GM06990 (cell line): ENCODE measurements around the gene RIPK3.

Source experiments
- DNase-seq: peaks from one replicate; pipeline ENCODE4 v3.0.0-alpha.2; 2011; ENCODE audit not compliant: insufficient read length; ENCODE audit errors: extremely low read depth
- H3K27me3 ChIP-seq: replicated peaks from 2 replicates; pipeline ENCODE4 v1.6.0; 2011; ENCODE audit warnings: low read length; ENCODE audit not compliant: control insufficient read depth, insufficient read depth
- H3K36me3 ChIP-seq: 2 replicates; pipeline ENCODE4 v1.5.1; 2011; ENCODE audit warnings: low read length; ENCODE audit not compliant: control insufficient read depth, insufficient read depth
- H3K4me3 ChIP-seq: replicated peaks from 2 replicates; pipeline ENCODE4 v1.5.1; 2011; ENCODE audit warnings: low read depth, mild to moderate bottlenecking, control low read depth, low read length
- CTCF ChIP-seq: IDR thresholded peaks from 2 replicates; pipeline ENCODE4 v1.5.1; 2011; ENCODE audit warnings: low read length, control low read depth, mild to moderate bottlenecking, inconsistent platforms; ENCODE audit not compliant: insufficient read depth, poor library complexity, severe bottlenecking

RIPK3 gene

GRCh38 chr14:24384169-24384568, 44.4 kb upstream of the RIPK3 start:
- H3K36me3 ChIP-seq, result no peaks in the 10 kb centered on the region
- no peaks in the 10 kb centered on the region for H3K27me3 ChIP-seq
- no peak for TF ChIP-seq CTCF
- no peak overlapping the region for H3K4me3 ChIP-seq
- no peak for DNase-seq

GRCh38 chr14:24382064-24382371, 42.2 kb upstream of the RIPK3 start:
- Histone ChIP-seq H3K4me3 (no peak overlapping the region), H3K27me3 (no peaks in the 10 kb centered on the region), H3K36me3 (no peaks in the 10 kb centered on the region)
- TF ChIP-seq CTCF, result no peak
- DNase-seq, result no peak

GRCh38 chr14:24381363-24382063, 41.7 kb upstream of the RIPK3 start:
- TF ChIP-seq CTCF, result no peak
- Histone ChIP-seq H3K27me3 (no peaks in the 10 kb centered on the region), H3K4me3 (no peak overlapping the region), H3K36me3 (no peaks in the 10 kb centered on the region)
- DNase-seq, result no peak

DNA sequence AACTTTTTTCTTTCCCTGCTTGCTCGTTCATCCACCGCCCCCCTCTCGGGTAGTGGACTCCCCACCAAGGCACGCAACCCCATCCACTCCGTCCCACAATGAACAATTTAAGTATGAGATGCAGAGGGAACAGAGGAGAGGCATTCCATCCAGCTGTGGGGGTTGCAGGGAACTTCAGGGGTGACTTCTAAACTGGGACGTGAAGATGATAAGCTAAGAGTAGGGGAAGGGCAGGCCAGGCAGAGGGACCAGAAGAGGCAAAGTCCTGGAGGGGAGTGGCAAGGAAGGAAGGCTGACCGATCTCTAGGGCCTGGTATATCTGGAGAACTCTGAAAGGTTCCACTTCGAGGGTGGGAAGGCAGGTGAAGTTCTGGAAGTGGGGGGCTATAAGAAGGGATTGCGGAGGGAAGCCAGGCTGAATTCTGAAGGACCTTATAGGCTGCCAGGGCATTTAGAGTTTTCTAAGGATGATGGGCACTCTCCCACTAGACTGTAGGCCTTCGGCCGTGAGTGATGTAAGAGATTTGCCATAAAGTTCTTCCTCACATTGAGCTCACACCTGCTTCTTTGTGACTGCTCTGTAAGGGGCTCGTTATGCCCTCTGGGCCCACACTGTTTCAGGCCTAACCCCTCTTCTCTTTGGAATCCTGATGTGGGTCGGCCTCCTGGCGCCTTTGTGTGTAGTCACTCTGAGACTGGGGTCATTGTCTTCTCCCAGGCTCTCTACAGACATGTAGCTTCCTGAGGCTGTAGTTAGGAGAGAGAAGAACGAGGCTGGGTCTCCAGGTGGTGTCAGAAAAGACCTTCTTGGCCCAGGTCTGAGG, 40.3 kb upstream of the RIPK3 start:
- H3K27me3 ChIP-seq, result no peaks in the 10 kb centered on the region
- DNase-seq, result no peak
- no peak overlapping the region for H3K4me3 ChIP-seq
- H3K36me3 ChIP-seq, result no peaks in the 10 kb centered on the region
- TF ChIP-seq CTCF, result no peak

DNA sequence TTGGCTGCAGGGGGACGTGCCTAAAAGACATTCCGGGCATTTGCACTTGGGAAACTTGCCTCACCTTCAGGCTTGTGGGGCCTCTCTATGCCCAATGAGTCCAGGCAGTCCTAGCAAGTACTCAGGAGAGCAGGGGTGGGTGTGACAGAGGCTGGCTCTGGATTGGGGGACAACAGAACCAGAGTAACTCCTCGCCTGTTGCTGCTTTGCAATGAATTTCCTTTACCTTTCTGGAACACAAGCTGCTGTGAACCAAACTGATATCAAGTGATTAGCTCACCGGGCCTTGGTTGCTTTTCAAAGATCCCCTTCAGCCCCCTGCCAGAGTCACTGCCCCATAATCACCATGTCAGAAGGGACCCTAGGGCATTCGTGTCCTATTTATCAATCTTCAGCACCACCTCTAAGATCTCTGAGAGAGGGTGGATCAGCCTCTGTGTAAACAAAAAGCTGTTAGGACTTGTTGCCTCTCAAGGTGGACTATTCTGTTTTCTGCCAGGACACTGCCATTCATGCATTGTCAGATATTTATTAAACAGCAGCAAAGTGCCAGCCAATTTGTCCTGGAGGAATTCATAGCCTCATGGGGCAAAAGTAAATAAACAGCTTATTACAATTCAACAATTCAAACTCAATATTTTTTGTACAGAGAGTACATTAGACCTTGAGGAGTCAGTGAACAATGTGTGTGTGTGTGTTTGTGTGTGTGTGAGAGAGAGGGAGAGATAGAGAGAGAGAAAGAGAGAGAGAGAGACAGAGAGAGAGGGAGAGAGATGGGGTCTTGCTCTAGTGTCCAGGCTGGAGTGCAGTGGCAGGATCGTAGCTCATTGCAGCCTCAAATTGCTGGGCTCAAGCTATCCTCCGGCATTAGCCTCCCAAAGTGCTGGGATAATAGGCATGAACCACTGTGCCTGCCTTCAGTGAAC, 39.5 kb upstream of the RIPK3 start:
- TF ChIP-seq CTCF, result no peak
- no peak for DNase-seq
- no peaks in the 10 kb centered on the region for H3K27me3 ChIP-seq
- no peak overlapping the region for H3K4me3 ChIP-seq
- no peaks in the 10 kb centered on the region for H3K36me3 ChIP-seq
